Non-pigmented ciliary epithelial cell (primary cell): ENCODE measurements around the gene SYNE2.

Experiments used
- DNase-seq: peaks from one replicate; pipeline ENCODE4 v3.0.0-alpha.2; 2010; ENCODE audit warnings: low read depth

Gene SYNE2

DNA sequence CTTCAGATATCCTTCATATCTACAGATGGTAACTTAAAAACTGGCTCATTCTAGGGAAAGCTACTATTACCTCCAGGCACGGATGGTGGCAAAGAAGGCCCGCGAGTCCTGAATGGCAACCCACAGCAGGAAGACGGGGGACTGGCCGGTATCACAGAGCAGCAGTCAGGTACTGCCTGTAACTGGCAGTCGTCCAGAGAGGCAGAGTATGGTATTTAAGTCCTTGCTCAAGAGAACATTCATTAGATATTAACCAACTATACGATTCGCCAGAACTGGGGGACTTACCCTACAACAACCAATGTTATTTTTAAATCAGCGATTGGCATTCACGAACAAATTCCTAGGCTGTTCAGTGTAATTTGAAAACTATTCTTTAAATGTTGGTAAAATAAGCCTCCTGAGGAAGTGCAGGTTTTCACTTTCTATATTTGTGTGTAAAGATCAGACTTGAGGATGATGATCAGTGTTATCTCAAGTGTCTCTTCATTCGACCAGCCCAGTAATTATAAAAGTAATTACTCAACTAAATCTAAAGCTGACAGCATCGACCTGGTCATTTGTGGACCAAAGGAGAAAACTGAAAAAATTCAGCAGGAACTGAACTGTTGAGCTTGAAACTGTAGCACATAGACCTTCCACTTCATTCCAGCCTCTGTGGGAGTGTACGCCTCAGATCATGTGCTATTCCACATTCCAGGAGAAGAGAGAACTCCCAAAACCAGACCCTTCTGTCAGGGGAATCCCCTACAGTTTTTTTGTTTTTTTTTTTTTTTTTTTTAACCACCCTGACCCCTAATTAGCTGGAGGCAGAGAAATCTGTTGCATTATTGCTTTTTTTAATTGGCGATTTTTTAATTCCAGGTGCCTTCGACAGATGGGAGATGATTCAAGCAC is 365.8 kb downstream of the SYNE2 start:
- DNase-seq, result no peak

GRCh38 chr14:64220056-64220455 is 367.3 kb downstream of the SYNE2 start:
- DNase-seq, result no peak

- DNase-seq, result no peak
These were observed 367.7 kb downstream of the SYNE2 start for GRCh38 chr14:64220466-64220865.

GRCh38 chr14:64221391-64222003 is 368.7 kb downstream of the SYNE2 start:
- no peak for DNase-seq

GRCh38 chr14:64225151-64225757 is 372.4 kb downstream of the SYNE2 start:
- DNase-seq, result no peak

GRCh38 chr14:64227856-64228255 is 375.1 kb downstream of the SYNE2 start:
- DNase-seq, result no peak

GRCh38 chr14:64229489-64229888 is 376.7 kb downstream of the SYNE2 start:
- DNase-seq, result no peak

DNA sequence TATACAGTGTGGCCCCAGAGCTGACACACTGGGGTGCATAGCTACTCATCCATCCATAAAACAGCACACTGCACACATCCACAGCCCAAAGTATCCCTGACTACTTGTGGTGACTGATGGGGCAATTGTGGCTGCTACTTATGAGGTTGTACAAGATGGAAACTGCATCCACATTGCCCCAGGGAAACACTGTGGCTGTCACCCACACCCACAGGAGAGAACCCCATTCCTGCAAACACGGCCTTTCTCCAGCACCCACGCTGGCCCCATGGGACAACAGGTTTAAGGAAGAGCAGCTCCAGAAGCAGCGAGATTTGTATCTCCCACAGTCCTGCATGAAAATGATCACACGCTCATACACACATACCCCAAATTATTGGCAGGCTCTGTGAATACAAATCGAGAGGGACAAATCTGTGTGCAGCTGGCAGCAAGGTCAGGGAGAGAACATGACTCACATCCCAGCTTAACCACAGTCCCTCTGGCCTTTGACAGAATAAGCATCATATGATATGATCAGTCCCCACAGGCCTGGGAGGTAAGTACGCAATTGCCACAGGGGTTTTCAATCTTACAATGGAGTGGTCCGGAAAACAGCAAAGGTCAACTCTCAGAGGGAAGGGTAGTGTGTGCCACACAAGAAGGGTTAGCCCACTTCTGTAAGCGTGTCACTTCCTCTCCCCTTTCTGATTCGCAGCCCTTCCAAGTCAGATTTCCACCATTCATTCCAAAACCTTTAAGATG is 379.5 kb downstream of the SYNE2 start:
- DNase-seq, result peak; percentile 81

GRCh38 chr14:64232944-64233343 is 380.1 kb downstream of the SYNE2 start:
- no peak for DNase-seq

GRCh38 chr14:64233531-64234190 is 380.9 kb downstream of the SYNE2 start:
- no peak for DNase-seq

DNA sequence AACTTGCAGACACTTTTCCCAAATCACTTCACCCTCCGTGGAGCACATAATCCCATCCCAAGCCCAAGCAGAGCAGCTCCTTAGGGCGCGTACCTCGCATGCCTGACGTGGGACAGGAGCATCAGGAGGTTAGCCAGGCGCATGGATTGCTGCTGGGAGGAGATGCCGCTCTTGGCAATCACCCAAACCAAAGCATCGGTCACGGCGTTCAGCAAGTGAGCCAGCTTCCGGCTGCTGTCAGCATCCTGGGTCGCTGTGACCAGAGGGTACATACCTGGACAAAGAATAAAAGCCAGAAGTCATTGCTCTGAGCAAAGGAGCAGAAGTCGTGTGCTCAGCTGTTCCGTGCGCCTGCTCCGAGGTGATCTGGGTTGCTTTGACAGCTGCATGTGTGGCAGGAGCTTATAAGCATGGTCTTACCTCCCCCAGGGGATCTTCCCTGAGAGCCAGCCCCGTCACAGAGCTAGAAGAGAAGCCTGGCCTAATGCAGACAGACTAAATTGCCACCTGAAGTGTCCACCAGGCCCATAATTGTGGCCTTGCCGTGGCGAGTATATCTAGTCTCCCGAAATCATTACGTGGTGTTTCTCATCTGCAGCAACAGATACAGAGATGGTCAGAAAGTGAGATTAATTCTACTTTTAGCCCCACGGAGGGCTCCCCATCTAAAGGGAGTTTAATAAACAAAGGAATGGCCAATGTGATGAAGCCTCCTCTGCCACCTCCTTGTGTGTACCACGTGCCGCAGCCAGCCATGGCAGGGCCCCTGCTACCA is 382.3 kb downstream of the SYNE2 start:
- no peak for DNase-seq

DNA sequence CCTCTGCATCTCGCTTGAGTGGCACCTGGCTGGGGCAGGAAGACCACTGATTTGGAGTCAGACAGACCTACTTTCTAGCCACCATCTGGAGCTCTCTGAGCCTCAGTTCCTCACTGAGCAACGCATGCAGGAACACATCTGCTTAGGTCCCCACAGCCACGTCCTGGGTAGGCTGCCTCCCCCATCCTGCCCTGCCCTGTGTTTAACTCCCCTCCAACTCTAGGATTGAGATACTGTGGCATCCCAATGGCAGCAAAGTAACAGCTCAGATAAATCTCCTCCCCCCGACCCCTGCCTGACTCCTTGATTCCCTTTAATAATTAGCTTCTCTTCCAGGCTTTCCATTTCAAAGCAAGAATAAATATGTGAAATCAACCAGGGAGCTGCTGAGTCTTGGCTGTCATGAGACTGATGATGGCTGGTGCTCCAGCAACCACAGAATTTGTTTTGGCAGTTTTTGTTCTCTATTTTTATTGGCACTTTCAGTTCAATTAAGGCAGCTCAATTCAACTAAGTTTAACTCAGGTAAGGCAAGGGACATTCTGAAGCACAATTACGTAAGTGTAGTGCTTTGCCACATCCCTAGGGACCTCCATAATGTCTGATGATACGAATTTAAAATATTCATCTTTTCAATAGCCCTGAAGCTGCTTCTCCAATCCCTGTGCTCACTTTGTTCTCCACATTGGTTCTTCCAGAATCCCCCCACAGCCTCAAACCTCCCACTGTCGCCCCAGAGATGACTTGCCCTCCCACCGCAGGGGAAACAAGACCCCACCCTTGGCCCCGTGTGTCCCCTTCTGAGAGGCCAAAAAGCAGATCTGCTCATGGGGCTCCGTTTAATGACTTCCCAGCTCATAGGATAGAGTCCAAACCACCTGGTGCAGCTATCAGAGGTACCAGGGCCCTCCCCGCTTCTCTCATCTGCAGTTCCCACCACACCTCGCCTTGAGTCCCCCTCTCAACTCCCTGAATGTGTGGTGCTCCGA is 383.1 kb downstream of the SYNE2 start:
- no peak for DNase-seq

DNA sequence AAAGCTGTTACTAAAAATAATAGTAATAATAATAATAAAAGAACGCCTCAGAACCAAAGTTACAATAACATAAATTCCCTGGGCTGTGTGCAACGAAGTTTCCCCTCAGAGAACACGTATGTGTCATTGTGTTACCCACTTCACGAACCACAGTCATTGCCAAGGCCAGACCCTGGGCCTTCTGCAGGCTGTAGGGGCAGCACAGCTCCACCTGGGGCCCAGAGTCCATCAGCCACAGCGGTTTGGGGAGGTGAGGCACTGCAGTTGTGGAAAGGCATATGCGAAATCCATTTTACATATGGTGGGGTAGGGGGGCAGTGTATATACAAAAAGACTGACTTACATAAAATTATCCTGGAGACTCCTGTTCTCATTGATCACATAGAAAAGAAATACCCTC is 385.2 kb downstream of the SYNE2 start:
- DNase-seq, result no peak

GRCh38 chr14:64238631-64239030 is 385.8 kb downstream of the SYNE2 start:
- DNase-seq, result no peak

GRCh38 chr14:64244279-64244678 is 391.5 kb downstream of the SYNE2 start:
- DNase-seq, result no peak

DNA sequence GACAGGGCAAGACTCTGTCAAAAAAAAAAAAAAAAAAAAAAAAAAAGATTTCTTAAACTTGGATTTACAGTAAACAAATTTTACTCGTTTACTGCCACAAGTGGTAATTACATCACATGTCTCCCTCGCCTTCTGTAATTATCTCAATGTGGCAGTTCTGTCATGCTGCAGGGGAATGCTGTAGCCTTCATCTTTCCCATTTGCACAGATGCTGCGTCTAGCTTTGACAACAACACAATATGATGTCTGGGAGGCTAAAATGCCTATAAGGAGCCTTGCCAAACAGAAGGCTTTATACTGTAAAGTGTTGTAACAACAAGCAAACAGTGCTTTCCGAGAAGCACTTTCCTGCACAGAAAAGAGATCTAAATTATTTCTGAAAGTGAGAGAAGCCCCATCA is 392.7 kb downstream of the SYNE2 start:
- DNase-seq, result no peak

- no peak for DNase-seq
These were observed 393.9 kb downstream of the SYNE2 start for GRCh38 chr14:64246688-64247087.

GRCh38 chr14:64247195-64247594 is 394.4 kb downstream of the SYNE2 start:
- DNase-seq, result no peak

GRCh38 chr14:64248689-64249088 is 395.9 kb downstream of the SYNE2 start:
- DNase-seq, result no peak

DNA sequence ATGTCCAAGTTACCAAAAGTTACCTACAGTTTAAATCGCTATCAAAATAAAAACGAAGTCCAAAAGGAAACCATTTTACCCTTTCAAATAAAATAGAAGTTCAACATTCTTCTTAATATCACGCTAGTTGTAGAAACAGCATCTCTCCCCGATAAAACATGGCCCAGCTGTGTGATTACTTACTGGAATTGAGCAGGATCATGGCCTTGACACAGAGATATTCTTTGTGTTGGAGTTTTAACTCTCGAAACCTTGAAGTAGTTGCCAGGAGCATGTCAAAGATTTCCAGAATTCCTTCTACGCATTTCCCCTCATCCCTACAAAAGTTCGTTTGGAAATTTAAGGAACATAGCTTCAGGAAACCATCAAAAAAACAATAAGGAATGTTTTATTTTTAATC is 396.6 kb downstream of the SYNE2 start:
- DNase-seq, result no peak
